H9 (cell line): ENCODE measurements around the gene PON2. TPM values are rescaled to one million over a fixed set of nuclear protein-coding genes. Genes with fewer than 3 reads are reported as not detected.

Experiments
- DNase-seq: peaks from one replicate; pipeline ENCODE4 v3.0.0-alpha.2; 2017
- H2AFZ ChIP-seq: one replicate; pipeline ENCODE4 v1.6.1; 2013; ENCODE audit warnings: mild to moderate bottlenecking, low read length, control low read depth, moderate library complexity
- H2AK5ac ChIP-seq: 2 replicates; pipeline ENCODE4 v1.6.1; 2013; ENCODE audit warnings: low read length, control low read depth, mixed read lengths; ENCODE audit not compliant: insufficient read length
- H2BK120ac ChIP-seq: one replicate; pipeline ENCODE4 v1.6.1; 2013; ENCODE audit warnings: low read depth, mild to moderate bottlenecking, low read length, control low read depth, inconsistent platforms; ENCODE audit not compliant: poor library complexity, severe bottlenecking
- H2BK12ac ChIP-seq: 2 replicates; pipeline ENCODE4 v1.6.1; 2013; ENCODE audit warnings: low read length, control low read depth, mixed read lengths, low read depth; ENCODE audit not compliant: insufficient read length
- H2BK15ac ChIP-seq: 2 replicates; pipeline ENCODE4 v1.6.1; 2013; ENCODE audit warnings: low read depth, low read length, control low read depth
- H2BK20ac ChIP-seq: one replicate; pipeline ENCODE4 v1.6.1; 2013; ENCODE audit warnings: low read depth, mild to moderate bottlenecking, low read length, control low read depth, inconsistent platforms; ENCODE audit not compliant: poor library complexity, severe bottlenecking
- H2BK5ac ChIP-seq: 2 replicates; pipeline ENCODE4 v1.6.1; 2013; ENCODE audit warnings: low read length, control low read depth, mixed read lengths; ENCODE audit not compliant: insufficient read length
- H3K14ac ChIP-seq: 2 replicates; pipeline ENCODE4 v1.6.1; 2013; ENCODE audit warnings: low read length, control low read depth; ENCODE audit not compliant: insufficient read depth
- H3K18ac ChIP-seq: 2 replicates; pipeline ENCODE4 v1.6.1; 2013; ENCODE audit warnings: low read depth, mild to moderate bottlenecking, mixed read lengths, low read length, control low read depth; ENCODE audit not compliant: insufficient read length
- H3K23ac ChIP-seq: 2 replicates; pipeline ENCODE4 v1.6.1; 2013; ENCODE audit warnings: low read length, control low read depth, mixed read lengths, low read depth; ENCODE audit not compliant: insufficient read length
- H3K23me2 ChIP-seq: 2 replicates; pipeline ENCODE4 v1.6.1; 2013; ENCODE audit warnings: low read depth, mild to moderate bottlenecking, mixed read lengths, low read length, control low read depth; ENCODE audit not compliant: insufficient read length, poor library complexity, severe bottlenecking
- H3K27ac ChIP-seq: 2 replicates; pipeline ENCODE4 v1.5.1; 2013; ENCODE audit warnings: low read length, control low read depth, mixed read lengths, low read depth; ENCODE audit not compliant: insufficient read length
- H3K27me3 ChIP-seq: 2 replicates; pipeline ENCODE4 v1.6.1; 2013; ENCODE audit warnings: low read length, control low read depth, inconsistent platforms; ENCODE audit not compliant: insufficient read depth
- H3K4ac ChIP-seq: 2 replicates; pipeline ENCODE4 v1.6.1; 2013; ENCODE audit warnings: low read depth, mild to moderate bottlenecking, control low read depth, inconsistent platforms, low read length, moderate library complexity
- H3K4me1 ChIP-seq: 2 replicates; pipeline ENCODE4 v1.6.1; 2013; ENCODE audit warnings: low read length, control low read depth, inconsistent platforms; ENCODE audit not compliant: insufficient read depth
- H3K4me2 ChIP-seq: 2 replicates; pipeline ENCODE4 v1.6.1; 2013; ENCODE audit warnings: low read length, control low read depth, mixed read lengths; ENCODE audit not compliant: insufficient read length, insufficient read depth
- H3K56ac ChIP-seq: 2 replicates; pipeline ENCODE4 v1.6.1; 2013; ENCODE audit warnings: low read depth, mild to moderate bottlenecking, mixed read lengths, low read length, control low read depth; ENCODE audit not compliant: insufficient read length
- H3K79me1 ChIP-seq: 2 replicates; pipeline ENCODE4 v1.6.1; 2013; ENCODE audit warnings: low read depth, mild to moderate bottlenecking, moderate library complexity, low read length, control low read depth, inconsistent platforms; ENCODE audit not compliant: insufficient read depth, poor library complexity, severe bottlenecking
- H3K79me2 ChIP-seq: 2 replicates; pipeline ENCODE4 v1.6.1; 2013; ENCODE audit warnings: low read length, control low read depth, inconsistent platforms; ENCODE audit not compliant: insufficient read depth
- H3K9ac ChIP-seq: 2 replicates; pipeline ENCODE4 v1.6.1; 2013; ENCODE audit warnings: low read length, control low read depth, mixed read lengths; ENCODE audit not compliant: insufficient read length; ENCODE audit errors: extremely low read depth
- H3K9me3 ChIP-seq: one replicate; pipeline ENCODE4 v1.6.1; 2013; ENCODE audit warnings: low read depth, low read length, inconsistent platforms; ENCODE audit not compliant: control insufficient read depth
- H3T11ph ChIP-seq: one replicate; pipeline ENCODE4 v1.6.1; 2013; ENCODE audit warnings: mild to moderate bottlenecking, low read length, control low read depth, inconsistent platforms
- H4K20me1 ChIP-seq: one replicate; pipeline ENCODE4 v1.6.1; 2013; ENCODE audit not compliant: control insufficient read depth, insufficient read length, insufficient read depth
- H4K5ac ChIP-seq: 2 replicates; pipeline ENCODE4 v1.6.1; 2013; ENCODE audit warnings: low read depth, mild to moderate bottlenecking, mixed read lengths, low read length, control low read depth; ENCODE audit not compliant: insufficient read length
- H4K8ac ChIP-seq: replicated peaks from 2 replicates; pipeline ENCODE4 v1.6.1; 2013; ENCODE audit warnings: low read length, control low read depth, mixed read lengths, low read depth; ENCODE audit not compliant: insufficient read length
- H4K91ac ChIP-seq: 2 replicates; pipeline ENCODE4 v1.6.1; 2013; ENCODE audit warnings: low read depth, mild to moderate bottlenecking, moderate library complexity, mixed read lengths, low read length, control low read depth; ENCODE audit not compliant: insufficient read length
- H3K27ac Mint-ChIP-seq, 3 experiments: 2 replicates in 2 of 3; 3 replicates in 1 of 3; pipeline ENCODE4 v1.8.0; 2020 to 2021; ENCODE audit warnings: mixed read lengths in 3 of 3, mild to moderate bottlenecking in 1 of 3, moderate library complexity in 1 of 3
- H3K27me3 Mint-ChIP-seq: 2 replicates; pipeline ENCODE4 v1.8.0; 2021; ENCODE audit warnings: low read depth, mild to moderate bottlenecking, moderate library complexity, mixed read lengths
- H3K36me3 Mint-ChIP-seq, 3 experiments: 2 replicates in 2 of 3; 3 replicates in 1 of 3; pipeline ENCODE4 v1.8.0; 2020 to 2021; ENCODE audit warnings: low read depth in 3 of 3, mixed read lengths in 3 of 3; ENCODE audit not compliant: insufficient read depth in 1 of 3
- H3K4me1 Mint-ChIP-seq, 2 experiments: 2 replicates each; pipeline ENCODE4 v1.8.0; 2020; ENCODE audit warnings: mixed read lengths in 2 of 2
- H3K4me3 Mint-ChIP-seq, 2 experiments: 2 replicates in 1 of 2; 3 replicates in 1 of 2; pipeline ENCODE4 v1.8.0; 2020 to 2021; ENCODE audit warnings: mild to moderate bottlenecking in 2 of 2, mixed read lengths in 2 of 2, moderate library complexity in 1 of 2
- H3K9me3 Mint-ChIP-seq, 2 experiments: 2 replicates in 1 of 2; 3 replicates in 1 of 2; pipeline ENCODE4 v1.8.0; 2020; ENCODE audit warnings: mild to moderate bottlenecking in 2 of 2, mixed read lengths in 2 of 2, moderate library complexity in 1 of 2
- CTCF ChIP-seq: fragments of 200-600 bp; sonication (generic); conservative IDR thresholded peaks from 3 replicates; pipeline ENCODE4 v1.8.0; 2021; ENCODE audit warnings: antibody characterized with exemption, mild to moderate bottlenecking
- WGBS: extraction: QIAGEN DNeasy Blood & Tissue Kit; methylation state at CpG from one replicate; pipeline ENCODE4 v1.1.7; 2013; ENCODE audit warnings: missing lambda C conversion rate, low lambda C conversion rate, mixed read lengths; ENCODE audit not compliant: insufficient read length; ENCODE audit errors: extremely low coverage; 5-methylcytosine and 5-hydroxymethylcytosine counted together
- total RNA-seq: library from RNA; stranded (reverse); gene quantifications from 2 replicates; pipeline ENCODE4 v1.2.1, GENCODE V29; 2021

PON2 gene
- total RNA-seq, 1 experiment from 2014 or later: 26.7 TPM

GRCh38 chr7:95367606-95368005, 67.2 kb downstream of the PON2 start:
- Histone ChIP-seq H3T11ph (no peak overlapping the region), H4K8ac (no peak overlapping the region), H4K5ac (no peak overlapping the region), H2BK12ac (no peak overlapping the region), H3K4me2 (no peak overlapping the region), H3K27ac (no peak overlapping the region), H2BK15ac (no peak overlapping the region), H2BK20ac (no peak overlapping the region), H2AFZ (no peak overlapping the region), H3K79me1 (no peaks in the 10 kb centered on the region), H2BK120ac (no peak overlapping the region), H3K27me3 (no peaks in the 10 kb centered on the region), H3K9ac (no peak overlapping the region), H4K91ac (no peak overlapping the region), H4K20me1 (no peaks in the 10 kb centered on the region), H3K9me3 (no peaks in the 10 kb centered on the region), H3K18ac (no peak overlapping the region), H3K79me2 (no peaks in the 10 kb centered on the region), H3K4ac (no peak overlapping the region), H2AK5ac (no peak overlapping the region), H3K23ac (no peak overlapping the region), H3K56ac (no peak overlapping the region), H3K23me2 (no peaks in the 10 kb centered on the region), H2BK5ac (no peak overlapping the region), H3K4me1 (no peaks in the 10 kb centered on the region), H3K14ac (no peak overlapping the region)
- H3K4me3 Mint-ChIP-seq: no peak overlapping the region
- TF ChIP-seq CTCF: no peak
- no peak for DNase-seq
- H3K36me3 Mint-ChIP-seq: no peaks in the 10 kb centered on the region
- no peak overlapping the region for H3K27ac Mint-ChIP-seq
- no peaks in the 10 kb centered on the region for H3K4me1 Mint-ChIP-seq
- no peaks in the 10 kb centered on the region for H3K27me3 Mint-ChIP-seq
- no CpG with 5 or more reads among the region's 1 CpG for WGBS
- H3K9me3 Mint-ChIP-seq: no peaks in the 10 kb centered on the region
